LNCaP clone FGC (cell line): ENCODE data around the gene PTPRR.

Experiments used
- DNase-seq: peaks from one replicate; pipeline ENCODE4 v3.0.0-alpha.2; 2011; ENCODE audit warnings: low read depth
- H3K4me3 ChIP-seq: 2 replicates; pipeline ENCODE4 v1.5.1; 2011; ENCODE audit warnings: mild to moderate bottlenecking, low read depth, low read length, control low read depth
- TF ChIP-seq, protein P1 (sequence below): IDR thresholded peaks from 2 replicates; pipeline ENCODE4 v1.5.1; 2012; ENCODE audit warnings: mild to moderate bottlenecking; ENCODE audit not compliant: control insufficient read depth, insufficient read depth; ENCODE audit errors: extremely low read depth

The PTPRR gene

DNA sequence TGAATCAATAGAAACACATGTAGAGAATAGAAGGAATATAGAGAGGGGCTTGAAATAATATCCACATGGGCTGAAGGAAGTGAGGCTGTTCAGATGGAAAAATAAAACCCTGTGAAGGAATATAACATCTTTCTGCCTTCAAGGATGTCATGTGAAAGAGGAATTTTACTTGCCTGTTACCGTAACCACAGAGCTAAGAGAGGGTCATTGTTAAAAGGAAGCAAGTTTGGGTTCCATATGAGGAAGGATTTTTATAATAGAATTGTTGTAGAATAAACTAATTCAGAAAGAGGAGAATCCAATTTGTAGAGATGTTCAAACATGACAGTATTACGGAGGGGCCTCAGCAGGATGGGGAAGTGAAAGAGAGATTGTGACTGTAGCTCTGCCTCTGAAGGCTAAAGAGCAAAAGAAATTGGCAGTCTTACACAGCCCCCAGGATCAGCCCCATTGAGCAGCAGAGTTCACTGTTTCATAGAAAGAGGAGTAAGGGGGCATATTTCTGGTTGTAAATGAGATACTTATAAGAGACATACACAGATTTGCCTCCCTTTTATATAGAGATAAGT is 41.8 kb upstream of the PTPRR start:
- H3K4me3 ChIP-seq, result no peak overlapping the region
- DNase-seq, result no peak
- TF ChIP-seq, protein P1, sequence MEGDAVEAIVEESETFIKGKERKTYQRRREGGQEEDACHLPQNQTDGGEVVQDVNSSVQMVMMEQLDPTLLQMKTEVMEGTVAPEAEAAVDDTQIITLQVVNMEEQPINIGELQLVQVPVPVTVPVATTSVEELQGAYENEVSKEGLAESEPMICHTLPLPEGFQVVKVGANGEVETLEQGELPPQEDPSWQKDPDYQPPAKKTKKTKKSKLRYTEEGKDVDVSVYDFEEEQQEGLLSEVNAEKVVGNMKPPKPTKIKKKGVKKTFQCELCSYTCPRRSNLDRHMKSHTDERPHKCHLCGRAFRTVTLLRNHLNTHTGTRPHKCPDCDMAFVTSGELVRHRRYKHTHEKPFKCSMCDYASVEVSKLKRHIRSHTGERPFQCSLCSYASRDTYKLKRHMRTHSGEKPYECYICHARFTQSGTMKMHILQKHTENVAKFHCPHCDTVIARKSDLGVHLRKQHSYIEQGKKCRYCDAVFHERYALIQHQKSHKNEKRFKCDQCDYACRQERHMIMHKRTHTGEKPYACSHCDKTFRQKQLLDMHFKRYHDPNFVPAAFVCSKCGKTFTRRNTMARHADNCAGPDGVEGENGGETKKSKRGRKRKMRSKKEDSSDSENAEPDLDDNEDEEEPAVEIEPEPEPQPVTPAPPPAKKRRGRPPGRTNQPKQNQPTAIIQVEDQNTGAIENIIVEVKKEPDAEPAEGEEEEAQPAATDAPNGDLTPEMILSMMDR, result no peak

DNA sequence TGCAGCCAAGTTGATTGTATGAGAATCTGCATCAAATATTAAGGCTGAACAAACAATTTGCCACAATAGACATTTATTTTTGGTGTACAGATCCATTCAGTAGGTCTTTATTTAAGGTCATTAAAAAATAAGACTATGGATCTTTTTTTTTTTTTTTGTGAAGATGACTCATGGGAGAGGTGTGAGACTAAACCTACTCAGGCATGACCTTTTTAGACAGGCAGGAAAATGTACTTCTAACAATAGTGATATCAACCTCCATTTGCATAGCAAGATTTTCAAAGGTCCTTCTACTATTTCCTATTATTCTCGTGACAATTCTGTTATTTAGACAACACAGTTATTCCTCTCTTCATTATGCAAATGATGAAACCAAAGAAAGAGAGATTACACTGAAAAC is 39.9 kb upstream of the PTPRR start:
- TF ChIP-seq, protein P1, result no peak
- no peak for DNase-seq
- H3K4me3 ChIP-seq, result no peak overlapping the region

DNA sequence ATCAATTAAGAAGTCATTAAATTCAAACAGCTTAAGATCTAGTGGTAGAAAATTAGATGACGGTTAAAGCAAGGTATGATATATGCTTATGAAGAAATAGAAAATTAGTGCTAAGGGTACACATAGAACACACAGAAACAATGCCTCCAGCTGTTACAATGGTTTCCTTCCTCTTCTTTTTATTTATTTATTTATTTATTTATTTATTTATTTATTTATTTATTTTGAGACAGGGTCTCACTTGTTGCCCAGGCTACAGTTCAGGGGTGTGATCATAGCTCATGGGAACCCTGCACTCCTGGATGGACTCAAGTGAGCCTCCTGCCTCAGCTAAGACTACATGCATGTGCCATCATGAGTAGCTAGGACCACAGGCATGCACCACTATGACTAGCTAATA is 34.9 kb upstream of the PTPRR start:
- H3K4me3 ChIP-seq, result no peak overlapping the region
- no peak for DNase-seq
- TF ChIP-seq, protein P1, result no peak

DNA sequence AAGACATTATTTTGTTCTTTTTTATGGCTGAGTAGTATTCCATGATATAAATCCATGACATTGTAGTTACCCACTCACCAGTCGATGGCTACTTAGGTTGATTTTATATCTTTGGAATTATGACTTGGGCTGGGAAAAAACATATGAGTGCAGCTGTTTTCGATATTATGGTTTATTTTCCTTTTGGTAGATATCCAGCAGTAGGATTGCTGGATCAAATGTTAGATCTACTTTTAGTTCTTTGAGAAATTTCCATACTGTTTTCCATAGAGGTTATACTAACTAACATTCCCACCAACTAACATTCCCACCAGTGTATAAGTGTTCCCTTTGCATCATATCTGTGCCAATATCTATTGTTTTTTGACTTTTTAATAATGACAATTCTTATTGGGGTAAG is 29.9 kb upstream of the PTPRR start:
- TF ChIP-seq, protein P1, result no peak
- no peak for DNase-seq
- H3K4me3 ChIP-seq, result no peak overlapping the region

DNA sequence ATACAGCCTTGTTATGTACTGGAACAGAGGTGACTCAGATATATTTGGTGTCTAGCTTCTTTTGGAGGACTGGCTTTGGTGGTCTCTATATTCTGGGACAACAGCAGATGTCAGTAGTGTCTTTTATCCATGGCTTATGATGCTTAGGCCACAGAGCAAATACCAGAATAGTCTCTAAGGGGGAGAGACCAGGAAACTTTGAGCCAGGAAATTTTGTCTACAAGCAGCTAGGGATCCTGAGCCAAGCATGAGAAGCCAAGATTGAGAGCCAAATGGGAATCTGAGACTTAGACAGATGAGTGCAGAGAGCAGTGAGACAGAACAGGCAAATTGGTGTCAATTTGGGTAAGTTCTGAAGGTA is 28.4 kb upstream of the PTPRR start:
- no peak overlapping the region for H3K4me3 ChIP-seq
- no peak for DNase-seq
- TF ChIP-seq, protein P1, result no peak

DNA sequence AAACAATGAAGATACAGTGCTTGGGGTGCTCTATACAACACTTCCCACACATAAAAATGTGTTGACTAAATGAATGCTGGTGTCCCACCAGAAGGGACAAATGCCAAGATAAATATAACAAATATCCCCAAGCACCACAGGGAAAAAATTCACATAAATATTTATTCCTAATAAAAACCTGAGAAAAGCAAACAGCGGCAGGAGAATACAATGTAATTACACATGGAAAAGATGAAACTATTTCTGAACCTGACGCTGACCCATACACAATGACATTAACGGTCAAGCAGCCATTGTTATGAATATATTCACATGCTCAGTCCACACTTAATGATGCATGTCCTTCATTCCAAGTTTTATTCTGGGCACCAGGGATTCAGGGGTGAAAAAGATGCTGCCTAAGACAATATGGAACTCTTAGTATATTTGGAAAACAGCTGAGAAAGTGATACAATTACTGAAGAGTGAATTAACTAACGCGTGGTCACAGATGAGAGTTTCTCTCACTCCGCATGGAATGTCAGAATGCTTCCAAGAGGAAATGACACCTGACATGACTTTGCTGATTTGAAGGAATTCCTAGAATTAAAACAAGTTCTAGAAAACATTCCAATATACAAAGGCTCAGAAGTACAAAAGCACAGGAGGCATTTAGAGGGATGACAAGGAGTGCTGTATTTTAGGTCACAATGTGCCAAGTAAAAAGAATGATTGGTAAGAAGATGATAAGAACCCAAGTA is 27.9 kb upstream of the PTPRR start:
- peak; percentile 22 for DNase-seq
- no peak overlapping the region for H3K4me3 ChIP-seq
- TF ChIP-seq, protein P1, result no peak
